Right ventricle myocardium inferior (tissue), 1 donor: ENCODE results near the gene ATF6B. TPM values are rescaled to one million over a fixed set of nuclear protein-coding genes. Genes with fewer than 3 reads are reported as not detected.
"Not testable (repeated sequence)": the region's sequence is repeated elsewhere in the genome, so short reads cannot be mapped to it uniquely, and the experiment has no call there.

Source experiments
- ATAC-seq: fragments of 200-7000 bp; cut with Tn5 transposase; one replicate; pipeline ENCODE4 v1.9.1; 2020; ENCODE audit warnings: mild to moderate bottlenecking, moderate library complexity
- DNase-seq: peaks from one replicate; pipeline ENCODE4 v3.0.0; 2021; ENCODE audit errors: missing footprints
- intact Hi-C: fragments of 100-400 bp; cut with DNase I; formaldehyde crosslinking; loops from one replicate; pipeline ENCODE4 v1.11.0; 2022
- microRNA-seq: library from miRNA; unstranded; fragments of <30 nt; microRNA quantifications from one replicate; pipeline ENCODE4 v1.2.0, GENCODE V29; 2020
- total RNA-seq: library from RNA; stranded (reverse); fragmentation: NEBNext Ultra II Directional; extraction: Animal tissue kit (Norgen Biotek cat#: 25700); gene quantifications from one replicate; pipeline ENCODE4 v1.2.1, GENCODE V29; 2021
- donor health status: DM: no; HTN: yes; CAD: no; lungs with severe emphysema.

The ATF6B gene
- total RNA-seq, 1 donor from 2014 or later = 24.4 TPM

DNA sequence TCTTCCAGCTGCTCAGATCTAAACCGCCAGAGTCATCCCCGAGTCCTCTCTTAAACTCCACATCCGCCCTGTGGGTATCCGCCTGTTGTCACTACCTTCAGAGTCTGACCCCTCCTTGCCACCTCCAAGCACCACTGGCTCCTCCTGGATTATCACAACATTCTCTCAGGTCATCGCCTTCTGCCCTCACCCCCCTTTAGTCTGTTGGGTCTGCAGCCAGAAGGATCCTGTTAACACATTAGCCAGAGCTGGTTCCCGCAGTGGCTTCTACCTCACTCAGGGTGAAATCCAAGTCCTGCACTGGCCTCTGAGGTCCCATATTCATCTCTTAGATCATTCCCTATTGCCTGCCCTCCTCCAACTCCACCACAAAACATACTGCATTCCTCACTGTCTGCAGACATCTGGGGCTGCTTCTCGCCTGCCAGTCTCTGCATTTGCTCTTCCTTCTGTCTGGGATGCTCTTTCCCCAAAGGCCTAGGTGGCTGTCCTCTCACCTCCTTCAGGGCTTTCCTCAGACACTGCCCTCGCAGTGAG is 53.0 kb downstream of the ATF6B start:
- DNase-seq (no peak), ATAC-seq (no peak)
- intact Hi-C loops = no loop called here

DNA sequence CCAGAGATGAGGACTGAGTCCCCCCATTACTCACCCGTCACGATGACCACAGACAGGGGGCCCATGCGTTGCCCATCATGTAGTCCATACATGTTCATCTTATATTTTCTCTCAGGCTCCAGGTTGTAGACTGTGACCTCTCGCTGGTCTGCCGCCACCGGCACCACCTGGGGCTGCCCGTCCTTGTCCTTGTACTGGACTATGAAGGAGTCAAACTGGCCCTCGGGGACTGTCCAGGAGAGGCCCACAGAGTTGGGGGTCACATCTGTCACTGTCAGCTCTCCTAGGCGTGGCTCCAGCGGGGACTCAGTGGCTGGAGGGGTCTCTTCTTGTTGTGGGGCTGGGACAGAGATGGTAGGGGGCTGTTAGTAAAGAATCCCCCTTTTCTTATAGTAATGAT is 54.4 kb downstream of the ATF6B start:
- no peak for ATAC-seq
- intact Hi-C loops = no loop called here
- DNase-seq = no peak

- intact Hi-C loops = no loop called here
- ATAC-seq = no peak
- DNase-seq = no peak
These were observed 54.9 kb downstream of the ATF6B start for GRCh38 chr6:32073101-32073500.

DNA sequence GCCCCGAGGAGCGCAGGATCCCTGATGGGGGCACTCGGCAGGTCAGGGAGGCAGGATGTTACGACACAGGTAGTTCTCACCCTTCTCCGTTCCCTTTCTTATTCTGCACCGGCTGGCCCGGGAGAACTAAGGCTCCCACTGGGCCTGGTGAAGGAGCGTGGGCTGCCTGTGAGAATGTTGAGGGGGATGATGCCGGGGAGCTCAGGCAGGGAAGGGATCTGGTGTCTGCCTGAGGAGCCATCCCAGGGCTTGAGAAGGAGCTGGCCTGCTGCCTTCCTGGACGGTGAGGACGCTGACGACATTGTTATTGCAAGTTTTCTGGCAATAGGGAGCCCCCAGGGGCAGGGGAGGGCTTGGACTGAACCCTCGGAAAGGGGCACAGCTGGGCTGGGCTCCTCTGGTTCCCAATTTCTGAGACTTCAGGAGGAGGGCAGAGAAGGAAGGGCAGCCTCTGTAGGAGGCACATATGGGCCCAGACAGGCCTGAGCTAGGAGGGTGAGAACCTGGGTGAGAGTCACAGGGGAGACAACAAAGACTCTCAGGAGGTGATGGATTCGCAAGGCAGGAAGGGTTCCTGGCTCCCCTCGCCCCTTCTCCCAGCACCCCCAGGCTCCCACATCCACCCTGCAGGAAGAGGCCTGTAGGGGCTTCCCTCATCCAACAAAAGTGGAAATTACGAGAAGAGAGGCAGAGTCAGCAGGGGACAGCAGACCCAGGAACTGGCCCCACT is 57.1 kb downstream of the ATF6B start:
- ATAC-seq (peak; percentile 87), DNase-seq (peak; percentile 88)
- intact Hi-C loops = no loop called here

- intact Hi-C loops = loop anchor here (5.0 kb wide), 1 partner anchor 163 kb away; no protein-coding TSS in a partner anchor
- no peak for ATAC-seq
These were observed 58.0 kb downstream of the ATF6B start for GRCh38 chr6:32069878-32070515.

DNA sequence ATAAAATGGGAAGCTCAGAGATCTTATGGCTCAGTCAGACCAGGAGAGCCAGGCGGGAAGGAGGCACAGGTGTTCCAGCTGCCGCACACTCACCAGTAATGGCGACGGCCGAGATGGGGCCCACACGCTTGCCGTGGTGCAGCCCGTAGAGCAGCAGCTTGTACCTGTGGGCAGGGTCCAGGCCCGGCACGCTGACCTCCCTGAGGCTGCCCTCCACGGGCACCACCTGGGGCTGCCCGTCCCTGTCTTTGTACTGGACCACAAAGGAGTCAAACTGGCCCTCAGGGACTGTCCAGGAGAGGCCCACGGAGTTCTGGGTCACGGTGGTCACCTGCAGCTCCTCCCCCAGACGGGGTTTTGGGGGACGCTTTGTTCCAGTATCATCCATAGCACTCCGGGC is 58.6 kb downstream of the ATF6B start:
- no peak for DNase-seq
- intact Hi-C loops = loop anchor here (5.0 kb wide), 1 partner anchor 162 kb away; no protein-coding TSS in a partner anchor
- no peak for ATAC-seq

More at GRCh38 chr6:32069878-32070515, 58.0 kb downstream of the ATF6B start:
- DNase-seq = no peak

- no peak for DNase-seq
- ATAC-seq = no peak
- intact Hi-C loops = loop anchor here (5.0 kb wide), 1 partner anchor 162 kb away; no protein-coding TSS in a partner anchor
These were observed 59.2 kb downstream of the ATF6B start for GRCh38 chr6:32068867-32069266.

DNA sequence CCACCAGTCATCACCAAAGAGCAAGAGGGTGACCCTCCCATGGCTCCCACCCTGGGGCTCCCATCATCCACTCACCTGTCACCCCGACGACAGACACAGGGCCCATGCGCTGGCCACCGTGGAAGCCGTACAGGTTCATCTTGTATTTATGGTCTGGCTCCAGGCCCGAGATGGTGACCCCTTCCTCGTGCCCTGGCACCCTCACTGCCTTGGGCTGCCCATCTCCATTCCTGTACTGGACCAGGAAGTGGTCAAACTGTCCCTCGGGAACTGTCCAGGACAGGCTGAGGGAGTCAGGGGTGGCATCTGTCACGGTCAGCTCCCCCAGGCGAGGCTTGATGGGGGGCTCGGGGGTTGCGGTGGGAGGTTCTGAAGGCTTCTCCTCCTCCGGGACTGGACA is 59.7 kb downstream of the ATF6B start:
- intact Hi-C loops = loop anchor here (5.0 kb wide), 1 partner anchor 161 kb away; no protein-coding TSS in a partner anchor
- not testable (repeated sequence) for DNase-seq, ATAC-seq

GRCh38 chr6:32067521-32067920 is 60.5 kb downstream of the ATF6B start:
- intact Hi-C loops = loop anchor here (5.0 kb wide), 1 partner anchor 160 kb away; no protein-coding TSS in a partner anchor
- not testable (repeated sequence) for DNase-seq, ATAC-seq

Small RNA genes lying within 50 kb of the gene (microRNA-seq; reads per million reads assigned to microRNA genes)
- gene MIR6721 = 1.1 reads per million

Other genes with a start within 250 kb of the ATF6B start
- gene SLC44A4, start 249.2 kb downstream of the ATF6B start, total RNA-seq = not detected
- gene EHMT2, start 230.5 kb downstream of the ATF6B start, total RNA-seq = 16.8 TPM
- gene ZBTB12, start 226.2 kb downstream of the ATF6B start, total RNA-seq = 3.2 TPM
- 8.9 TPM for gene C2, start 200.5 kb downstream of the ATF6B start, total RNA-seq
- gene CFB, start 182.2 kb downstream of the ATF6B start, total RNA-seq = 8.8 TPM
- 41.9 TPM for gene NELFE, start 169.3 kb downstream of the ATF6B start, total RNA-seq
- gene SKIC2, start 169.1 kb downstream of the ATF6B start, total RNA-seq = 30.7 TPM
- gene DXO, start 156.1 kb downstream of the ATF6B start, total RNA-seq = 9.8 TPM
- gene C4A, start 146.2 kb downstream of the ATF6B start, total RNA-seq = 92.1 TPM
- gene C4B, start 113.5 kb downstream of the ATF6B start, total RNA-seq = 81.6 TPM
- 0.30 TPM for gene CYP21A2, start 89.8 kb downstream of the ATF6B start, total RNA-seq
- gene TNXB, start 18.9 kb downstream of the ATF6B start, total RNA-seq = 73.3 TPM
- gene FKBPL, start 2.0 kb upstream of the ATF6B start, total RNA-seq = 2.8 TPM
- 0.46 TPM for gene PRRT1, start 23.7 kb upstream of the ATF6B start, total RNA-seq
- 22.8 TPM for gene PPT2, start 25.9 kb upstream of the ATF6B start, total RNA-seq
- 7.8 TPM for gene EGFL8, start 36.3 kb upstream of the ATF6B start, total RNA-seq
- 48.2 TPM for gene AGPAT1, start 47.8 kb upstream of the ATF6B start, total RNA-seq
- 97.5 TPM for gene RNF5, start 50.2 kb upstream of the ATF6B start, total RNA-seq
- 2.0 TPM for gene AGER, start 56.0 kb upstream of the ATF6B start, total RNA-seq
- 42.9 TPM for gene PBX2, start 62.0 kb upstream of the ATF6B start, total RNA-seq
- 6.3 TPM for gene GPSM3, start 64.4 kb upstream of the ATF6B start, total RNA-seq
- 24.4 TPM for gene NOTCH4, start 95.8 kb upstream of the ATF6B start, total RNA-seq
- not detected for gene TSBP1, start 243.7 kb upstream of the ATF6B start, total RNA-seq